GM21515 (cell line): ENCODE measurements around the gene SLC28A1.
"Not testable (repeated sequence)": the region's sequence is repeated elsewhere in the genome, so short reads cannot be mapped to it uniquely, and the experiment has no call there.

Experiments used
- ATAC-seq: cut with Tn5 transposase; IDR thresholded peaks from one replicate; pipeline ENCODE4 v1.9.1; 2021; ENCODE audit not compliant: unreplicated experiment

Gene SLC28A1

DNA sequence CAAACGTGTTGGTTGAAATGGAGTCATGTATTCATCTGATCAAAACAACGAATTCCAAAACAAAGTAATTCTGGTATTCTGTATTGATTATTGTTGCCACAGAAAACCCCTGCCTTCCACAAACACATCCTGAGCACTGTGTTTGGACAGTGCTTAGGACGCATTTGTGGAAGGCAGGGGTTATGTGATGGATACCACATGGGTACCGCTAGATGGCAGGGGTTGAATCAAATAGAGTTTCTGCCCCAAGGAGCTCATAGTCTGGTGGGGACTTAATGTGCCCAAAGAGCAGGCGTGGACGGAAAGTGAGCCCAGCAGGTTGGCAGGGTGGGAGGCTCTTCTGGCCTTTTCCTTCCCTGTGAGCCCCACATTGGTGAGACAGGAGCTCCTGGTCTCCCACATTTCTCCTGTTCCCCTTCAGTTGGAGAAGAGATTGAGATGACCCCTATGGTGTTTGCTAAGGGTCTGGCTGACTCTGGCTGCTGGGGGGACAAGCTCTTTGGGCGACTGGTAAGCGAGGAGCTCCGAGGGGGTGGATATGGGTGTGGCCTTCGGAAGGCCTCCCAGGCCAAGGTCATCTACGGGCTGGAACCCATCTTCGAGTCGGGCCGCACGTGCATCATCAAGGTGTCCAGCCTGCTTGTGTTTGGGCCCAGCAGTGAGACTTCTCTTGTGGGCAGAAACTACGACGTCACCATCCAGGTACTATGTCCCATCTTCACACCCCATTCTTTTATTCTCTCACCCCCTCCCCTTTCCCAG, 22.1 kb upstream of the SLC28A1 start:
- ATAC-seq = no peak

DNA sequence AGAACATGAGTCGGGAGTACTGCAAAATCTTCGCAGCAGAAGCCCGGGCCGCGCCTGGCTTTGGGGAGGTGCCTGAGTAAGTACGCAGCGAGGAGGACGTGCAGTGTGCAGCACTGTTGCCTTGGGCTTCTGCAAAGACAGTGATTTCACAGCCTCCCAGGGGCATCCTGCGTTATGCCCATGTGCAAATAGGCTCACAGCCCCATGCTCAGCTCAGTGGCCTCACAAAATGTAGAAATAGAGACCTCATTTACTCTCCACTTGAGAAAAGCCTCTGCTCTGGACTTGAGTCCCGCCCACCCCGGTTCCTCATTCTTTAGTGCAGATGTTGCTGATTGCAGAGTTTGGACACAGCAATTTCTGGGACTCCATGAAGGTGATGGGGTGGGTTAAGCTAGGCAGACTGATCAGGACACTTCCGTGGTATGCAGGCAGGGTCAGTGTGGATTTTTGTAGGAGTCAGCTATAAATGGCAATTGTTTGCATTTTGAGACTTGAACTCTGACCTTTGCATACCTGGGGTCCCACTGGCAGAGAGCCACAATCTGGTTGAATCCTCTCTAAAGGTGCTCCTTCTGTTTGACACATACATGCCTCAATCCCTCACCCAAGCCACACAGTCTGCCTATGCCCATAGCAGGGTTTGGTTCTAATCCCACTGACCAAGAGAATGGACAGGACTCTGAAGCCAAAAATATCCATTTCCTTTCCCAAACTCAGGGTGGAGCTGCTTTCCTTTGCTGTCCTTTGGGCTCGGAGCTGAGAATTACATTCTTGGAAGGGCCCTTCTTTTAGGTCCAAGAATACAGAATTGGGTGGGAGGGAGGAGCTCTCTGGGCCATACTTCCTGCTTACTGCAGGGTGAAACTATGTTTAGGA, 20.7 kb upstream of the SLC28A1 start:
- ATAC-seq = no peak

DNA sequence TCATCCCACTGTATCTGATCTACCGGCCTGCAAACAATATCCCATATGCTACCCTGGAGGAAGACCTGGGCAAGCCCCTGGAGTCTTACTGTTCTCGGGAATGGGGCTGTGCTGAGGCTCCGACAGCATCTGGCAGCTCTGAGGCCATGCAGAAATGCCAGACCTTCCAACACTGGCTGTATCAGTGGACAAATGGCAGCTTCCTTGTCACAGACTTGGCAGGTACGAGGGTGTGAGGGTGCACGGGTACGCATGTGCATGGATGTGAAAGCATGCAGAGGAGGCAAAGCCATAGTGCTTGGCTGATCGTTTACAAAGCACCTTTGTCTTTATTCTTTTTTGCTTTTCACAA, 20.0 kb upstream of the SLC28A1 start:
- ATAC-seq = no peak

DNA sequence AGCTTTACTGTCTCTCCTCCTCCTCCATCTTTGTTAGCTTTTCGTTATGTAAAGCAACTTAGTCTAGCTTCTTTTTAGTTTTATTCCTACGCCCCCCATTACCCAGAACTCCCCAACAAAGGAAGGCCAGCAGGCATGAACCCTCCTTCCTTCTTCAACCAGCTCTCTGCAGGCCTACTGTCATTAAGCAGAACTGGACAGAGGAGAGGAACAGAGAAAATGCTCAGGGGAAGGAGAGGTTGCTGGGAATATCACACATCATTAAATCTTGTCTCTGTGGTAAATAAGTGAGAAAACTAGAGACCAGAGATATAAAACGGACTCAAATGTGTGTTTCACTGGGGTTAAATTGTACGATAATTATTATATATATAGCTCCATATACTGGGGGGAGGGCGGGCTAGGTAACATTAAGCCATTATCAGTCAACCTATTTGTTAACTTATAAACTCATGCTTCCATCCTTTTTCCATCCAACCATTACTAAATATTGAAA, 19.3 kb upstream of the SLC28A1 start:
- ATAC-seq = no peak

DNA sequence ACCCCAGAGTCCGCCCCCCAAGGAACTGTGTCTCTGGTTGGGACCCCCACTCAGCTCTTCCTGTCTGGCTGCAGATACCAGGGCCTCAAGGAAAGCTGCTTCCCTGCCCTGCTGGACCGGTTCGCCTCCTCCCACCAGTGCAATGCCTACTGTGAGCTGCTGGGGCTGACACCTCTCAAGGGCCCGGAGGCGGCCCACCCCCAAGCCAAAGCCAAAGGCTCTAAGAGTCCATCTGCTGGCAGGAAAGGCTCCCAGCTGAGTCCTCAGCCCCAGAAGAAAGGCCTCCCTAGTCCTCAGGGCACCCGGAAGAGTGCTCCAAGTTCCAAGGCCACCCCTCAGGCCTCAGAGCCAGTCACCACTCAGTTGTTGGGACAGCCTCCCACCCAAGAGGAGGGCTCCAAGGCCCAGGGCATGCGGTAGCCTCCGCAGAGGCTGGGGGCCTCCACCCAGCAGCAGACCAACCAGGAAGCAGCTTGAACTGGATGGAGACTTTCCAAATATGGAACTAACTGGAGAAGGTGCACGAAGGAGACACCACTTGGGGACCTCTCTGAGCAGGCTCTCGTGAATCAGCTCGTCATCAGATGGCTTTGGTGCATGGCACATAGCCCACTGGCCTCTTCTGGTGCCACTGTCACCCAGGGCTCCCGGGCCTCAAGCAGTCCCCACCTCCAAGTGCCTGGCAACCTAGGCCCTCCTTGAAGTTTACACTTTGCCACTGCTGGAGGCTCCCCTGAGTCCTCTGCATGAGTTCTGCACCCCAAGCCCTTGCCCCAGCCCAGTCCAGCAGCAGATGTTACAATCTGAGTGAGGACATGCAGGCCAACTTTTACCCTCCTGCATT, 16.2 kb upstream of the SLC28A1 start:
- no peak for ATAC-seq

DNA sequence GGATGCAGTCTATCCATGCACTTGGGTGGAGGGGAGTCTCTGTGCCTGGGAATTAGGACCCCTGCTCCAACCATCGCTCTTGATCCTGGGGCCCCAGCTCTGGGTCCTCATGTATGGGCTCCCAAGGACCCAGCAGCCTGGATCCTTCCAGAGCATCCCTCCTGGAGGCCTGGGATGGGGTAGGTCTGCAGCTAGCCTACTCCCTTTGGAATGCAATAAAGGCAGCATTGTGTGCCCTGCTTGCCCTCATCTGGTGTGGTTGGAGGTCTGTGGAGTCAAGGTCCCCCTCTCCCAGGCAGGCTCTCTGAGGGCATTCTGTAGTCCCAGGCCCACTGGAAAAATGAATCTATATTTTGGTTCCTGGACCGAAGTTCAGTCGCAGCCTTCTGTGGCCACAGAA, 15.0 kb upstream of the SLC28A1 start:
- ATAC-seq = no peak

DNA sequence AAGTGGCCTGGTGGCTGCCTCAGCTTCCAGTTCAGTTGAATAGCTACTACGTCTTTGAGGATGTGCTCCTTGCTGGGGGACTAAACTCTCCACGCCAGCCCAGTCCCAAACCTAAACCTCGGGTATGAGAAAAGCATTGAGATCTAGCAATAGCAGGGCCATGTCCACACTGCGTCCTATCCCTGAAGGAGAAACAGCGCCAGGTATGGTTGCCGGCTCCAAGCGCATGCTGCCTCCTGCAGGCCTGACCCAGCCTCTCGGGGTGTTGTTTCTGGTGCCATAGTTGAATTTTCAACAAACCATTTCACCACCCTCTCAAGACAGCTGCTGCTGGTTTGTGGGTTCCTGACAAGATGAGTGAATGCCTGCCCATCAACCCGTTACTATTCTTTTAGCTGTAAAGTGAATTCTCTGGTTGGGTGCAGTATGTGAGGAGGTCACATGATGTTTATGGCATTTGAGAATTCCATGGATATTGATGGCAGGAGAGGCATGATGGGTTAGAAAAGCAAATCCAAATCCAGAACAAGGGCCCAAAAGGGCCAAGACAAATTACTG, 13.0 kb upstream of the SLC28A1 start:
- no peak for ATAC-seq

DNA sequence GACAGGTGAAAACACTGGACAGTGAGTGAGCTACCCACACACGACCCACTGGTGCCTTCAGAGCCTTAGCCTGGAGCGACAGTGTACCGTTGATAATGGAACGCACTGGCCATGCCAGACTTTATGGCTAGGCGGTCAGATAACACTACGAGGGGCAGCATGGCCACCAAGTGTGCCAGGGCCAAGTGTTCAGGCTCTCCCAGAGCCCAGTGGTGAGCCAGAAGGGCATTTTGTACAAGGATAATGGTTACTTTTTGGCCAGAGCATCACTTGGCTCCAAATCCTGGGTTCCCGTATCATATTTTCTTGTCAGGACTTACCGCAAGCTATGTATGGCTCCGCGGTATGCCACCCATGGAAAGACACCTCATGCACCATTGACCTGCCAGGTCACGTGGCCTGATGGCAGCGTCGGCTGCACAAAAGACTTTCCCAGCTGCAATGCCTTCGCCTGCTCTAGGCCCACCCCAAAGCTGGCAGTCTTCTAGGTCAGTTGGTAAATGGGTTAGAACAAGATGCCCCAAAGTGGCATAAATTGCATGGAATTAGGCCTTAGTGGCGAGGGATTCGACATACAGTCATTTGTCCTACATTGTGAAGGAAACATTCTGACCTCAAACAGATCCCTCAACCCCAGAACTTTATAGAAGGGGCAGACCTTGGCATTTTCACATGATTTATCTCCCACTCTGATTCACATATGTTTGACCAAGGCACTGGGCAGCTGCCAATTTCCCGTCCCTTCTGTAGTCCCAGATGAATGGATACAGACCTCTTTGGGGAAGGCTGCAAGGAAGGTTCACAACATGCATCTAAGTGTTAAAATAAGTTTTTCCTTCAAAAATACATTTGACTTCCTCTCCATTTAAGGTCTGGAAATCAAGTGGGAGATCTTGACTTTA, 12.2 kb upstream of the SLC28A1 start:
- no peak for ATAC-seq

DNA sequence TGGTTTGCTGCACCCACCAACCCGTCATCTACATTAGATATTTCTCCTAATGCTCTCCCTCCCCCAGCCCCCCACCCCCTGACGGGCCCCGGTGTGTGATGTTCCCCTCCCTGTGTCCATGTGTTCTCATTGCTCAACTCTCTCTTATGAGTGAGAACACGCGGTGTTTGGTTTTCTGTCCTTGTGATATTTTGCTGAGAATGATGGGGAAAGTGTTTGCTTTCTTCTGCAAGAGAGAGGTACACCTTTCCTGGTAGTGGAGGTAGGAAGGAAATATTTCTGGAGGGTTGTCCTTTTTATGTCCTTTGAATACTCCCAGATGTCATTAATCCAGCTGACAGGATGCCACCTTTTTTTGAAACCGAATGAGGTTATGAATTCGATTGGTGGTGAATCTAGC, 10.5 kb upstream of the SLC28A1 start:
- no peak for ATAC-seq

DNA sequence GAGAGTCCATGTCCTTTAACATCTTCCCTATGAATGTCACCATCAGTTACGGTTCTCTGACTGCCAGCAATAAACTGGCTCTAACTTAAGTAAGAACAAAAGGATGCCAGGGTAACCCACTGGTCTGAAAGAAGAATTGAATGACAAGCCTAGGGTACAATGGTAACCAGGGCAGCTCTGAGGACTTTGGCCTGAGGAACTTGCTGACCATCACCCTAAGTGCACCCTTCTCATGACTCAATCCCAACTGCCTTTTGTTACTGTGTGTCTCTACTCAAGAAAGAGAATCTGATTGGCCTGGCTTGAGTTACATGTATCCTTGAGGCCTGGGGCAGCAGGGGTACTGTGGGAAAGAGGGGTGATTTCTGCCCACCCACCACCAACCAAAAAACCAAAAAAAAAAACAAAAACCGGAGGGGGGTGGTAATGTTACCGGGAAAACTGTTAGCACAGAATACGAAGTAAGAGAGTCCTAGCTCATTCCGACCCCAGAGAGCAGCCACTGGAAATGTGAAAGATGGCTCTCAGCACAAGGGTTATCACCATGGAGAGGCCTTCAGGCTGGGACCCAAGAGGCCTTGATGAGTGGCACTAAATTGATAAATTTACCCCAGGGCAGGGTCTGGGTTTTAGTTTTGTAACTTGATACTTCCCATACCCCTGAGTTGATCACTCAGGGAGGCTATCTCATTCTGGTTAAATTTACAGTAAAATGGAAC, 9.3 kb upstream of the SLC28A1 start:
- no peak for ATAC-seq

DNA sequence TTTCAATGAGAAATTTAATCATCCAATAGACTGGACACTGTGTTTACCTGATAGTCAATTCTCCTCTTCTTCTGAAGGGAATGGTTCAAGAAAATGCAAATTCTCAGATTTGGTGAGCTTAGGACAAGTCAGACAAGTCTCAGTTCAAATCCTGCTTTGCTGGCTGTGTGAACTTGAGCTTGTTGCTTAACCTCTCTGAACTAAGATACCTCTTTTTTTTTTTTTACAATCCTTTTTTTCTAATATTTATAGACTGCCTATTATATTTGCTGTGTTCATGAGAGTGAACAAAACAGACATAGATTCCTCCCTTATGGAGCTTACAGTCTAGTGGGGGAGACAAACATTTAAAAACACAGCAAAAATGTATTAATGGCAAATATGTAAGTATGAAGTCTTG, 8.2 kb upstream of the SLC28A1 start:
- ATAC-seq = no peak

DNA sequence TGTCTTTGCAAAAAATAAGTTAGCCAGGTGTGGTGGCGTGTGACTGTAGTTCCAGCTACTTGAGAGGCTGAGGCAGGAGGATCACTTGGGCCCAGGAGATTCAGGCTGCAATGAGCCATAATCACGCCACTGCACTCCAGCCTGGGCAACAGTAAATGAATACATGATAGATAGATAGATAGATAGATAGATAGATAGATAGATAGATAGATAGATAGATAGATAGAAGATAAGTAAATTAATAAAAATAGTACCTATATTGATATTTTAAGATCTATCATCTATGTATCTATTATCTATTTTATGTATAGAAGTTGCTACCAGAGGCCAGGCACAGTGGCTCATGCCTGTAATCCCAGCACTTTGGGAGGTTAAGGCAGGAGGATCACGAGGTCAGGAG, 6.8 kb upstream of the SLC28A1 start:
- not testable (repeated sequence) for ATAC-seq

DNA sequence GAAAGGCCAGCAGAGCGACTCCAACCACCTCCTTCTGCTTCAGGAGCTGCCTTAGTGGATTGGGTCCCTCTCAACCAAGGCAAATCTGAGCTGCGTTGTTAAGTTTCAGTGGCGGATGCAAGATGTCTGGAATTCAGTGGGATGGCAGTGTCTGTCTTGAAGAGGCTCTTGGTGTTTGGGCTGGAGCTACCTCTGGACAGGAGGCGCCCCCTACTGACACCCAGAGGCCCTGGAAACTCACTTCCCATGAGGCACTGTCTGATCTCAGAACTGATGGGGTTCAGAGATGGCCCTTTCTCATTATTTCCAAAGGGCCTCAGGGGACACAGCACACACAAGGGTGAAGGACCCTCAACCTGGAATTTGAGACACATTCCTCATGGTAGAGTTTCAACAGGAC, 6.0 kb upstream of the SLC28A1 start:
- no peak for ATAC-seq

DNA sequence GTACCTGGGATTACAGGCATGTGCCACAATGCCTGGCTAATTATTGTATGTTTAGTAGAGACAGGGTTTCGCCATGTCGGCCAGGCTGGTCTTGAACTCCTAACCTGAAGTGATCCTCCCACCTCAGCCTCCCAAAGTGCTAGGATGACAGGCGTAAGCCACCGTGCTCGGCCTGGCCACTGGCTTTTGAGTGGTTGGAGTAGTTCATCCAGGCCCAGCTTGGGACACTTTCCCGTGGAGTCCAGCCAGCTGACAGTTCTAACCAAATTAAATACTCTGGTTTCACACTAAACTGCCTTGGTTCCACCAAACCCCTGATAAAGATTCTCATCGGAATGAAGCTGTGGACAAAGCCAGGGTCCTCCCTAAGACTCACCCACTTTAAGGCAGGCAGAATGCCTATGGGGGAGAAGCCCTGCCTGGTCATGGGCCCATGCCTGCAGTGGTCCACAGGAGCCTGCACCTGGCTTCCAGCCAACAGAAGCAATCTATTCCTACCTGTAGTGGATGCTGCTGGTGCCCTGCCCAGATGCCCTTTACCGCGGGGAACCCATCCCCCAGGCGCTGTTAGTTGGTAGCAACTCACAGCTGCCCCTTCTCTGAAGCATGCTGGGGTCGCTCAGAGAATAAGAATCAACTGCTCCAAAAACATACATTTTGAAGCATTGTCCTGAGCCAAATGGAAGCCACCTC, 5.2 kb upstream of the SLC28A1 start:
- no peak for ATAC-seq

DNA sequence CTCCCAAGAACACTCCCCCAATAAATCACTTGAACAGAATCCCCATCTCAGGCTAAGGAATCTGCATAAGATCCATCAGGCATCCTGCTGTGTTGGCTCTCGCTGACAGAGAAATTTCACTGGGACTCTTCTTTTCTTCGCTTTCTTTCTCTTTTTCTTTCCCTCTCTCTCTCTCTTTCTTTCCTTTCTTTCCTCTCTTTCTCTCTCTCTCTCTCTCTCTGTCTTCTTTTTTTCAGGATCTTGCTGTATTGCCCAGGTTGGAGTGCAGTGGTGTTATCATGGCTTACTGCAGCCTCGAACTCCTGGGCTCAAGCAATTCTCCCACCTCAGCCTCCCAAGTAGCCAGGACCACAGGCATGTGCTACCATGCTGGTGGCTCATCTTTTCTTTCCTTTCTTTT, 4.5 kb upstream of the SLC28A1 start:
- no peak for ATAC-seq

DNA sequence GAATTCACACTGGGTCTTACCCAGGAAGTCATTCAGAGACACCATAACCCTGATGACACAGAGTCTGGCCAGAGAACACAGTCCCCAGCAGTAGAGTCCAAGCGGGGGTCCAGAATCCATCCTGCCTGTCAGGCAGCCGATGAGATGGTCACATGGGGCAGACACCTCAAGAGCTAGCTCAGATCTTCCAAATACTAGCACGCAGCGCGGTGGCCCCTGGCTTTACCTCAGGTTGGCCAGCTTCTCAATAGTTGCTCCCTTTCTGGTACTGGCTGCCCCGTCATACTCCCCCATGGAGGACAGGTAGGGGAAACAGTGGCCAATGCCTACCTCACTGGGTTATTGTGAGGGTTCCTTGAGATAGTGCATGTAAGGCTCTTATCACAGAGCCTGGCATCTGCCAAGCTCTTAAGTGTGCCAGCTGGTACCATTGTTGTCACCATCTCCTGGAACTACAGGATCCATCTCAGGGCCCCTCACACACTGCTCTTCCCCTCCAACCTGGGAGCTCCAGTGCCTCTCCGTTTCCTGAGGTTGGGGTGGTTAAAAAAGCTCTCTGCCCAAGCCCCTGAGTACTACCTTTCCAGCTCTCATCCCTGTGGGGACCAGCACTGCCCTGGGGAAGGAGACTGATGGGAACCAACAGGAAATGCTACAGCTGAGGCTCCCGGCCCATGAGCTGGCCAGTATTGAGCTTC, 3.5 kb upstream of the SLC28A1 start:
- no peak for ATAC-seq

DNA sequence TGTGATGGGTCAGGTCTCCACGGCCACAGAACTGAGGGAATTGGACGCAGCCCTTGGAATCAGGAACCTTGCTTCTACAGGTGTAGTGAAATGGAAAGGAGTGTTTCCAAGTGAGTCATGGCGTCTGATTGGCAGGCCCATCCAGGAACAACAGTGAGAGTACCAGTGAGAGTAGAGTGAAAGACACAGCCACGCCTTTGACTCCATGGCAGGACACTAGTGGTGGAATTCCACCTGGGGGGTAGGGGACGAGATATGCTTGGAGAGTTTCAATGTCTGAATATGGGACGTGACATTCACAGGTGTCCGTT, 3.0 kb upstream of the SLC28A1 start:
- no peak for ATAC-seq

DNA sequence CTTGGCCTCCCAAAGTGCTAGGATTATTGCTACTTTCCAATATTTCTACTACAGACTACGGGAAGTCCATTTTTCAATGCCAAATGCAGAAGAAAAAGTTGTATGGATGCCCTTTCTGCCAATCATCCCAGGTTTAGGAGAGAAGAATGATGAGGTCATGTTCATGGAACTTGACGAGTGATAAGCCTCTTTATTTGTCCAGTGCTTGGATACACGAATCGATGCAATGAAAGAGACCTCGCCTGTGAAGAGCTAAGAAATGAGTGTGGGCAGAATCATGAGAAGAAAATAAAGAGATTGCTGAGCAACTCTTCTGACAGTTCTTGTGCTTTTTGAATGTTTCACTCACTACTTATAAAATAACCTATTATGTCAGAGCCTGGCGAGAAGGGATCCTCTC, 996 bp upstream of the SLC28A1 start:
- no peak for ATAC-seq
